HG03097 (cell line): ENCODE results near the gene SLC28A1.

Experiments
- ATAC-seq: cut with Tn5 transposase; IDR thresholded peaks from one replicate; pipeline ENCODE4 v1.9.1; 2021; ENCODE audit not compliant: unreplicated experiment, low FRiP score

The SLC28A1 gene

DNA sequence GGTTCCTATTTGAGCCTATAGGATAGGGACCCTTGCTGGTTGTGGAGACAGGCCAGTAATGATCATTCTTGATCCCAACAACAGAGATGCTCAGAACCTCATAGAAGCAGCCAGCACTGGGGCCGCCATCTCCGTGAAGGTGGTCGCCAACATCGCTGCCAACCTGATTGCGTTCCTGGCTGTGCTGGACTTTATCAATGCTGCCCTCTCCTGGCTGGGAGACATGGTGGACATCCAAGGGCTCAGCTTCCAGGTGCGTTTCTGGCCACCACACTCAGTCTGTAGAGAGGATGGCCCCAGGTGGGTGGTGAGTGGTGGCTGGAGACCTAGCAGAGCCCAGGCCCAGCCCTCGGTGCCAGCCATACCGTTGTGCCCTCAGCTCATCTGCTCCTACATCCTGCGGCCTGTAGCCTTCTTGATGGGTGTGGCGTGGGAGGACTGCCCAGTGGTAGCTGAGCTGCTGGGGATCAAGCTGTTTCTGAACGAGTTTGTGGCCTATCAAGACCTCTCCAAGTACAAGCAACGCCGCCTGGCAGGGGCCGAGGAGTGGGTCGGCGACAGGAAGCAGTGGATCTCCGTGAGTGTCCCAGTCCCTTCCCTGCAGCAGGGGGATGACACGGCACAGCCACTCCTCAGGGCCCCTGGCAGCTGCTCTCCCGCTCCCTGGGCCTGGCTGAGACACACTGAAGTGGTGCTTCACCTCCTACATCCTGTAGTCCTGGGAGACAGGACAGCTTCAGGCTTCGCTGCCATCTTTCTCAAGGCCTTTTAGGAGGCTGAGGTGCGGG lies 50.7 kb downstream of the SLC28A1 start:
- ATAC-seq, result no peak

GRCh38 chr15:84937144-84937543 lies 52.7 kb downstream of the SLC28A1 start:
- no peak for ATAC-seq

DNA sequence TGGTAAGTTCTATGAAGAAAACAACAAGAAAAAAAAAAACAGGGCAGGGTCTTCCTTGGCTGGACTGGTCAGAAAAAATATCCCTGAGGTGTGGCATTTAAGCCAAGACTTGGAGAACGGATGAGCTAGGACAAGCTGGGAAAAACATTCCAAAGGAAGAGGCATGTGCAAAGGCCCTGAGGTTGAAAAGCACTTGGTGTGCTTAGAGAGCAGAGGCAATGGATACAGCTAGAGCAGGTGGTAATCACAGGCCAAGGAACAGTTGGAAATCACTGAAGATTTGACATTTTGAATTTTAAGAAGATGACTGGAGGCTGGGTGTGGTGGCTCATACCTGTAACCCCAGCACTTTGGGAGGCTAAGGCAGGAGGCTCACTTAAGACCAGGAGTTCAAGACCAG lies 54.3 kb downstream of the SLC28A1 start:
- no peak for ATAC-seq

- ATAC-seq, result no peak
These were observed 55.9 kb downstream of the SLC28A1 start for GRCh38 chr15:84940399-84940798.

- no peak for ATAC-seq
These were observed 58.0 kb downstream of the SLC28A1 start for GRCh38 chr15:84942456-84942855.

DNA sequence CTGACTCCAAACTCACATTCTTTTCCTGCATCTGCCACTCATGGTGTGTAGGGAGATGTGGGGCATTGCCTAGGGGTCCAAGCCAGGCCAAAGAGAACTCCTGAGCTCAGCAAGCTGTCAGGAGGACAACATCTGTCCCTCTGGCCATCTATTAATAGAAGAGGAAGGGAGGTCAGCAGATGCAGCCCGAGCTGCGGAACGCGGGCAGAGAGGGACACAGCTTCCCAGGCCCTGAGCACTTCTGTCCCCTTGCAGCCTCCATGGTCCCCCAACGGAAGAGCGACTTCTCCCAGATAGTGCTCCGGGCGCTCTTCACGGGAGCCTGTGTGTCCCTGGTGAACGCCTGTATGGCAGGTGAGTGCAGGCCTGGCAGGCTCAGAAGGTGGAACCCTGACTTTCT lies 59.8 kb downstream of the SLC28A1 start:
- ATAC-seq, result no peak

DNA sequence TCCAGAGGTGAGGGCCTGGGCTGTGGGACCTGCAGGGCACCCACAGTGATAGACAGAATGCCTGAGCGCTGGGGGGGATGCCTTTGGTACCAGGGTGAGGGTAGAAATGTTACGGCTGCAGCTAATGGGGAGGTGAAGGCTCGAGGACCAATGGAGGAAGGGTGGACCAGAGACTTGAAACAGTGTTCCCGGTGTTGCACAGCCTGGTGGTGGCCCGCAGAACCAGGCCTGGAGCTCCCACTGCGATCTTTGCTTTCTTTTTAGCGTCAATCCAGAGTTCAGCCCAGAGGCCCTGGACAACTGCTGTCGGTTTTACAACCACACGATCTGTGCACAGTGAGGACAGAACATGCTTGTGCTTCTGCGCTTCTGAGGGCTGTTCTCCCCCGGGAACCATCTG lies 60.4 kb downstream of the SLC28A1 start:
- no peak for ATAC-seq

GRCh38 chr15:84946772-84947489 lies 62.5 kb downstream of the SLC28A1 start:
- no peak for ATAC-seq

DNA sequence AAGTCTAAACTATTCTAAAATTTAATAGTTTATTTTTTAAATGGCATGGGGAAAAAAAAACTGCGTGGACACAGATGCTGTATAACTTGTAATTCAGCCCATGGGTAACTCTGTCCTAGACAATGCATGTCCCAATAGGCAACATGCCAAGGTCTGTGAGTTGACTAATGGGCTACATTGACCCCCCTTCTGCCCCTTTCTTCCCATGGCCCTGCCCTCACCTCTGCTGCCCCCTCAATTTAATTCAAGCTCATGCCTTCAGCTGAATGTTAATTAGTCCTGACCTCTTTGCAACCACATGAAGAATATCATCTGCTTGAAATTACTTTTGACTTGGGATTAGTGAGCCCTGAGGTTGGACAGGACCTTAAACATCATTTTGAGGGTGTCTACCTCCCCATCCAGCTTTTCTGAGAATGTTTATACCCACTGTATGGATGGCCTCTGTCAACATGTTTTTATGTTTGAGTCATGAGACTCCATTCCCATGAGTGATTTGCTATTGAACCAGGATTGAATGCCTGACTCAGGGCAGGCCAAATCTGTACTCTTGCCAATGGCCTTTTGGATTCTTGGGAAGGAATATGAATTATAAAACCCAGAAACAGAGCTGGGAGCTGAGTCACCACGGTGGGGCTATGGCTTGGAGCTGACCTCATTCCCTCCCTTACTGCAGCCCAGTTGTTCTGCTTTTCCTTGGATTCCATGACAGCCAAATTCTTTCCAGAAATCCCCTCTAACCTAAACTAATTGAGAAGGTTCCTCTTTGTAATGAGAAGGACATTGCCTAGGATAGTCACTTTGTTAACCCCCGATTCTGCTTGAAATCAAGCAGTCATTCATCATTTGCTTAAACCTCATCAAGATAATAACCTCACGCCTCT lies 63.7 kb downstream of the SLC28A1 start:
- ATAC-seq, result no peak

DNA sequence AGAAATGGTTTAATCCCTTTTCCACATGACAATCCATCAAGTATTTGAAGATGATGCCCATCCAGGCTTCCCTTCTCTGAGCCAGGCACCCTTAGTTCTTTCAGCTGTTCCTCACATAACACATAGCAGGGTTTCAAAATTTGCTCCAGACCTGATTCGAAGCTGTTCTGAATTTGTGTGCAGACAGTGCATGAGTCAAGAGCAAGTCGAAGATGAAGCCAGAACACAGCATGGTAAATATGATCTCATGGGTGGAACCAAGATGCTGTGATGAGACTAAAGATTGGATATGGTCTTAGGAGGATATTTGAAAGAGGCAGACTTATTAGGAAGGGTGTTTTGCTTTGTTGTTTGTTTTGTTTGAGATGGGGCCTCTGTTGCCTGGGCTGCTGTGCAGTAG lies 64.6 kb downstream of the SLC28A1 start:
- no peak for ATAC-seq

DNA sequence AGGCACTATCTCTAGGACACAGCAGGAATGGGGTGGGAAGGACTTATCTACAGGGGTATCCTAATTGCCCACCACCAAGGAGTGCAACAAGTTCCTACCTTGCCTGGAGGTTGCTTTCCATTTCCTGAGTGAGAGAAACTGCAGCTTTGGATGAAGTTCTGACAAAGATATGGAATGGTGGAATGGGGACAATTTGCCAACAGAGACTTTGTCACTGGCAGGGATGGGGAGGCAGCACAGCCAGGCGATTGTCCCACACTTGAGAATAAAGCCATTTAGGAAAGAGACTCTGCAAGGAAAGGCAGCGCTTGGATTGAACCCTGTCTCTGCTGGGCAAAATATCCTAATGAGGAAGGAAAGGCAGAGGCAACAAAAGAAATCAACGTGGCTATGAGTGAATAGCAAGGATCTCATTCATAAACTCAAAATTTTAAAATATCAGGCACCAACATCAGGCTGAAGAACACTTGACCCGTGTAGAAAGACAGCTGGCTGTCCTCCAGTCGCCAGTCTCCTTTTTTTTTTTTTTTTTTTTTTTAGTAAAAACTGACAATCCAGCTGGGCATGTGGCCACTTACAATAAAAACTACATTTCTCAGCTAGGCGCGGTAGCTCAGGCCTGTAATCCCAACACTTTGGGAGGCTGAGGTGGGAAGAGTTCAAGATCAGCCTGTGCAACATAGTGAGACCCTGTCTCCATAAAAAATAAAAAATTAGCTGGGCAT lies 65.5 kb downstream of the SLC28A1 start:
- ATAC-seq, result no peak

DNA sequence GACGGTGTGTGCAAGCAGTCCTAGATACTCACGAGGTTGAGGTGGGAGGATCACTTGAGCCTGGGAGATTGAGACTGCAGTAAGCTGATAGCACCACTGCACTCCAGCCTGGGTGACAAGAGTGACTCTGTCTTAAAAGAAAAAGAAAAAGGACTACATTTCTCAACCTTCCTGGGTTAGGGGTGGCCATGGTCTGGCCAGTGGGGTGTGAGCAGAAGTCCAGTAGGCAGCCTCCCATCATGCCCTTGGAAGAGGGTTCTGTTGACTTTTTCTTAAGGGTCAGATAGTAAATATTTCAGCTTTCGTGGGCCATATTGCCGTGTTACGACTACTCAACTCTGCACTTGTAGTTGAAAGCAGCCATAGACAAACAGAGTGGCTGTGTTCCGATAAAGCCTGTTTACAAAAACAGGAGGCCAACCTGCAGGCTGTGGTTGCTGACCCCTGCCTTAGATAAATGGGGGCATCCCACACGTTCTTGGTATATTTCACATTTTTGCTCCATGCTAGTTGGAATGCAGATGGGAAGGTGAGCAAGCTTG lies 66.2 kb downstream of the SLC28A1 start:
- ATAC-seq, result no peak

- ATAC-seq, result no peak
These were observed 67.3 kb downstream of the SLC28A1 start for GRCh38 chr15:84951736-84952135.

- no peak for ATAC-seq
These were observed 68.7 kb downstream of the SLC28A1 start for GRCh38 chr15:84953136-84953535.

DNA sequence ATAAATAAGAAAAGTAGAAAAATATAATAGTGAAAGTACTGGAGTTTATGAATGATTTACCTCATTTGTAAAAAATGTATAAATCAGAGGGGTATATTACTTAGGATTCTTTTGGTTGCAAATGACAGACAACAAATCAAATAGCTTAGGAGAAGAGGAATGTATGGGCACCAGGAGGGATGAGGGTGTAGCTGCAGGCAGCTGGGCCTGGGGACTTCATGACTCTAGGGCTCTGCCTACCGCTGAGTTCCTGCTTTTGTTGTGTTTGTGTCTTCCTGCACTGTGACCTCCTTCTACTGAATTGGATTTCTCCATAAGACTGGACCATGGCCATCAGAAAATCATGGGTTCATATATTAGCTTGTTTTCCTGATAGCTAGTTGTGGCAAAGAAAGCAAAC lies 69.3 kb downstream of the SLC28A1 start:
- ATAC-seq, result no peak

- ATAC-seq, result no peak
These were observed 70.8 kb downstream of the SLC28A1 start for GRCh38 chr15:84955089-84955848.

GRCh38 chr15:84956199-84956598 lies 71.7 kb downstream of the SLC28A1 start:
- ATAC-seq, result no peak

- no peak for ATAC-seq
These were observed 76.1 kb downstream of the SLC28A1 start for GRCh38 chr15:84960391-84961113.

GRCh38 chr15:84961114-84961452 lies 76.6 kb downstream of the SLC28A1 start:
- no peak for ATAC-seq
